ENCODE data around the gene PHACTR3. TPM values are rescaled to one million over a fixed set of nuclear protein-coding genes. Genes with fewer than 3 reads are reported as not detected.

Gene PHACTR3
- total RNA-seq, 1 donor = not detected

DNA sequence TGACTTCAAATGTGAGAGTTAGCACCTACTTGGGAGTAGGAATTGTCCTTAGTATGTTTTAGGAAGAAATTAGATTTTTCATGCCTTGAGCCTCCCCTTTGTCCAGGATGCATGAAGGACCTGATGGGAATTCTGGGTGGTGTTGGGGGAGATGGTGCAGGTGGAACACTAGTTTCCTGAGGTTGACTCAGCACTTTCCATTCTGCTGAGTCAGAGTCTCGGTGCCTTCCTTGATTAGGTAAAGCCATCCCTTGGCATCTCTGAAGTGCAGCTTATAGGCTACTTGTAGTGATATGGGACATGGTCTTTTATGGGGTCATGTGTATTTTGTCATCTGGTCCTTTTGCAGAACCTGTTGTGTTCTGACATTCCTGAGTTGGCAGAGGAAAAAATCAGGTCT lies 105.3 kb downstream of the PHACTR3 start:
- DNase-seq (ENCODE audit: low read depth) = no peak
- no peak overlapping the region for H3K4me3 ChIP-seq (ENCODE audit: low read depth, low read length)
- no peak for TF ChIP-seq CTCF (IDR thresholded peaks at IDR 0.05; ENCODE audit: insufficient read depth, low read depth, low read length)

DNA sequence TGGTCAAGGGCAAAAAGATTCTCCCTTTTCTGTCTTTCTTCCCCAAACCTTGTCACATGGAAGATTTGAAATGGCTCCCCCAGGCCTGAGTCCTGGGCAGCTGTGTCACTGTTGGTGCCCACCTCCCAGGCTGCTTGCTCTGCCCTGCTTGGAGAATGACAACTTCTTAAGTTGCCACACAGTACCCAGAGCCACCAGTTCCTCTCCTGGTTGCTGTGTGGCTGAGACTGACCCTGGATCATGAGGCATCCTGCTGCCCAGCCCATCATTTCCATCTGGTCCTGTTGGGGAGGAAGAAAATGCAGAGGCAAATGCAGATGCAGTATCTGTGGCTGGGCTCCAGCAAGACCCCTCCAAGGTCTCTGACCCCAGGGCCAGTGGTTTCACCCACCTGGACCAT lies 113.7 kb downstream of the PHACTR3 start:
- H3K4me3 ChIP-seq (ENCODE audit: low read depth, low read length) = no peak overlapping the region
- no peak for DNase-seq (ENCODE audit: low read depth)
- no peak for TF ChIP-seq CTCF (IDR thresholded peaks at IDR 0.05; ENCODE audit: insufficient read depth, low read depth, low read length)

DNA sequence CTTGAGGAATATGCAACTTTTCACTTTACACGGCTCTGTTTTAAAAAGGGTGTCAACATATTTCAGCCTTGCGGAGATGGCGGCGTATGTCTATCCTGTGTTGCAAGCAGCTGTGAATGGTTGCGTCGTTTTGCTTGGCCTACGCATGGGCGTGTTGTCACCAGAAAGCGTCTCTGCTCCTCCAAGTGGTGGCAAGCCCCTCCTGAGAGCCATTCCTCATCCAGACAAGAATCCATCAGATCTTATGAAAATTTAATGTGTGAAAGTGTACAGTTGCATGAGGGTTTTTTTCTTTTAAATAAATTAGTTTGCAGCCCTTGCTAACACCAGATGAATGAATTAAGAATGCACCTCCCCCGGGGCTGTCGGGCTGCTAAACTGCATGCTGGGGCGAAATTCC lies 114.4 kb downstream of the PHACTR3 start:
- no peak overlapping the region for H3K4me3 ChIP-seq (ENCODE audit: low read depth, low read length)
- no peak for DNase-seq (ENCODE audit: low read depth)
- TF ChIP-seq CTCF (IDR thresholded peaks at IDR 0.05; ENCODE audit: insufficient read depth, low read depth, low read length) = no peak

- TF ChIP-seq CTCF (IDR thresholded peaks at IDR 0.05; ENCODE audit: insufficient read depth, low read depth, low read length) = no peak
- H3K4me3 ChIP-seq (ENCODE audit: low read depth, low read length) = no peak overlapping the region
- no peak for DNase-seq (ENCODE audit: low read depth)
Observed at GRCh38 chr20:59720013-59720412, 115.7 kb downstream of the PHACTR3 start.

DNA sequence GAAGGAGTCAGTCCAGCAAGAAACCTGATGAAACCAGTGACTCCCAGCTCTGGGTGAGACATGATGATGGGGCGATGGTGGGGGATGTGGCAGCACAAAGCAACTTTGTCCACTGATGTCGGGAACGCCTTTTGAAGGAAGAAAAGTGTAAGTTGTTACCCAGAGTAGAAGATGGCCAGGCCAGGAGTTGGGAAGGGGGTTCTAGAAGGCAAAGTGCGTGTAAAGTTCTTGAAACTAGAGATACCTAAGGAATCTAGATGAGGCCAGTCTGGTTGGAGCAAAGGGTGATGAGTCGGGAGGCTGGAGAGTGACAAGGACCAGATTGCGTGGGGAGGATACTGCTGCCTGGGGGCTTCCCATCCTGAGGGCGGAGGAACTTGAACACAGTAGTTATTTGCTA lies 117.0 kb downstream of the PHACTR3 start:
- no peak for DNase-seq (ENCODE audit: low read depth)
- no peak for TF ChIP-seq CTCF (IDR thresholded peaks at IDR 0.05; ENCODE audit: insufficient read depth, low read depth, low read length)
- H3K4me3 ChIP-seq (ENCODE audit: low read depth, low read length) = no peak overlapping the region

DNA sequence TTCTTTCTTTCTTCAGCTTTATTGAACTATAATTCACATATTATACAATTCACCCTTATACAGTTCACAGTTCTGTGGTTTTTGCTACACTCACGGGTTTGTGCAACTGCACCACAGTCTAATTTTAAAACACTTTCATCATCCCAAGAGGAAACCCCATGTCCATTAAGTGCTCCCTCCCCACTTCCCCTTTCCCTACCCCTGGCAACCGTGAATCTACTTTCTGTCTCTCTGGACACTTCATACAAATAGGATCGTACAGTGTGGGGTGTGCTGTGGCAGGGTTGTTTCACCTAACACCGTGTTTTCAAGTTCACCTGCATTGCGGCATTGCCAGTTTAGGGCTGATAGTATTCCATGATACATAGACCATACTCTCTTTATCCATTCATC lies 118.8 kb downstream of the PHACTR3 start:
- no peak for TF ChIP-seq CTCF (IDR thresholded peaks at IDR 0.05; ENCODE audit: insufficient read depth, low read depth, low read length)
- no peak overlapping the region for H3K4me3 ChIP-seq (ENCODE audit: low read depth, low read length)
- DNase-seq (ENCODE audit: low read depth) = no peak

DNA sequence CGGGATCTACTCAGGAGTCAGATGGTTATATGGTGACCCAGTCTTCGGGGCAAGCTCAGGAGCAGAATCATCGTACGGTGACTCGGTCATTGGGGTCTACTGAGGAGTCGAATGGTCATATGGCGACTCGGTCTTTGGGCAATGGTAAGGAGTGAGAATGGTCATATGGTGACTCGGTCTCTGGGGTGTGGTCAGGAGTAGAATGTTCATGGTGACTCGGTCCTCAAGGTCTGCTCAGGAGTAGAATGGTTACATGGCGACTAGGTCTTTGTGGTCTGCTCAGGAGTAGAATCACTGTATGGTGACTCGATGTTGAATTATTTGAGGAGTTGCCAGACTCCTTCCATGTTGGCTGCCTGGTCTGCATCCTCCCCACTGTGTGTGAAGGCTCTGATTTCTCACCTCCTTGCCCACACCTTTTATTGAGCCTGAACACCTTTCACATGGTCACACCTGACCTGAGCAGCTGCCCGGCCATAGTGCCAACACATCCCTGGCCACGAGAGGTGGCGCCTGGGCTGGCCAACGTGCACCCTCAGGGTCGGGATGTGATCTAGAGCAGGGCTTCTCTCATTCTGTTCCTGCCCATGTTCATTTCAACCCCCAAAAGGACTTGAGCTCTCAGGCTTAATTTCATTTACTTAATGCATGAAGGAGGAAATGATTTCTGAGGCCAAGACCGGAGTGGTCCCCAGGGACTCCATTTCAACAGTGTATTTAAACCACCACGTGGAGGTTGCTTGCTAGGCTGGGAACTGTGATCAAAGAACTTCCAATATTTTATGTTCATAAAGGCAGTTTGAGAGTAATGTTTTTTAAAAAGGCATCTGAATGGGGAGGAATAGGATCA lies 119.5 kb downstream of the PHACTR3 start:
- no peak for TF ChIP-seq CTCF (IDR thresholded peaks at IDR 0.05; ENCODE audit: insufficient read depth, low read depth, low read length)
- H3K4me3 ChIP-seq (ENCODE audit: low read depth, low read length) = no peak overlapping the region
- DNase-seq (ENCODE audit: low read depth) = no peak

All from fibroblast of villous mesenchyme (primary cell).